Bronchial epithelial cell (primary cell): ENCODE data around the gene PKDREJ. TPM values are rescaled to one million over a fixed set of nuclear protein-coding genes. Genes with fewer than 3 reads are reported as not detected.

ENCODE experiments used
- DNase-seq: peaks from one replicate; pipeline ENCODE4 v3.0.0-alpha.2; 2010; ENCODE audit warnings: low read depth
- FAIRE-seq: peaks from 2 replicates; lab custom pipeline; 2011; peaks lifted over from hg19 to GRCh38; lab: Jason Lieb, UNC
- H3K27me3 ChIP-seq: 2 replicates; pipeline ENCODE4 v1.5.1; 2011; ENCODE audit warnings: low read length; ENCODE audit not compliant: control insufficient read depth, insufficient read depth
- H3K36me3 ChIP-seq: 2 replicates; pipeline ENCODE4 v1.5.1; 2011; ENCODE audit warnings: low read length; ENCODE audit not compliant: control insufficient read depth, insufficient read depth
- H3K4me3 ChIP-seq: 2 replicates; pipeline ENCODE4 v1.5.1; 2011; ENCODE audit warnings: mild to moderate bottlenecking, low read depth, low read length, control low read depth
- total RNA-seq: library from RNA; depleted of rRNA; stranded (reverse); fragments of >200 nt; gene quantifications from 2 replicates; pipeline ENCODE4 v1.2.1, GENCODE V29; 2014
- TF ChIP-seq, protein P1 (sequence below): IDR thresholded peaks from 2 replicates; pipeline ENCODE4 v1.5.1; 2011; ENCODE audit warnings: mild to moderate bottlenecking, moderate library complexity, low read length, control low read depth, inconsistent platforms; ENCODE audit not compliant: insufficient read depth, severe bottlenecking

The PKDREJ gene
- total RNA-seq, 1 donor from 2014 or later: not detected

GRCh38 chr22:46230262-46230901 is 32.8 kb downstream of the PKDREJ start:
- no peak for DNase-seq
- no peak for FAIRE-seq

GRCh38 chr22:46229701-46230100 is 33.4 kb downstream of the PKDREJ start:
- no peak for FAIRE-seq

More at GRCh38 chr22:46230262-46230901, 32.8 kb downstream of the PKDREJ start:
- Histone ChIP-seq H3K4me3 (no peak overlapping the region), H3K36me3 (no peaks in the 10 kb centered on the region), H3K27me3 (no peaks in the 10 kb centered on the region)
- TF ChIP-seq, protein P1, sequence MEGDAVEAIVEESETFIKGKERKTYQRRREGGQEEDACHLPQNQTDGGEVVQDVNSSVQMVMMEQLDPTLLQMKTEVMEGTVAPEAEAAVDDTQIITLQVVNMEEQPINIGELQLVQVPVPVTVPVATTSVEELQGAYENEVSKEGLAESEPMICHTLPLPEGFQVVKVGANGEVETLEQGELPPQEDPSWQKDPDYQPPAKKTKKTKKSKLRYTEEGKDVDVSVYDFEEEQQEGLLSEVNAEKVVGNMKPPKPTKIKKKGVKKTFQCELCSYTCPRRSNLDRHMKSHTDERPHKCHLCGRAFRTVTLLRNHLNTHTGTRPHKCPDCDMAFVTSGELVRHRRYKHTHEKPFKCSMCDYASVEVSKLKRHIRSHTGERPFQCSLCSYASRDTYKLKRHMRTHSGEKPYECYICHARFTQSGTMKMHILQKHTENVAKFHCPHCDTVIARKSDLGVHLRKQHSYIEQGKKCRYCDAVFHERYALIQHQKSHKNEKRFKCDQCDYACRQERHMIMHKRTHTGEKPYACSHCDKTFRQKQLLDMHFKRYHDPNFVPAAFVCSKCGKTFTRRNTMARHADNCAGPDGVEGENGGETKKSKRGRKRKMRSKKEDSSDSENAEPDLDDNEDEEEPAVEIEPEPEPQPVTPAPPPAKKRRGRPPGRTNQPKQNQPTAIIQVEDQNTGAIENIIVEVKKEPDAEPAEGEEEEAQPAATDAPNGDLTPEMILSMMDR: no peak

DNA sequence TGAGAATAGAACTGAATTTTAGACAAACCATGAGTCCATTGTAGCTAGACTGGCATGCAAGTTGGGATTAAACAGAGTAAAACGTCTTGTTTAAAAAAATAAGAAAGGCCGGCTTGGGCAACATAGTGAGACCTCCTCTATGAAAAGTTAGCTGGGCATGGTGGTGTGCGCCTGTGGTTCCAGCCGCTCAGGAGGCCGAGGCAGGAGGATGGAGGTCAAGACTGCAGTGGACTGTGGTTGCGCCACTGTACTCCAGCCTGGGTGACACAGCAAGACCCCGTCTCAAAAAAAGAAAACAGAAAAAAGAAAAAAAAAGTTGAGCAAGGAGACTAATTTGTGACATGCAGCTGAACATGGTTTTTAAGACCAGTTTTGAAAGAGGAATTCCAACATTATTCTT is 36.6 kb downstream of the PKDREJ start:
- no peak overlapping the region for H3K4me3 ChIP-seq
- no peaks in the 10 kb centered on the region for H3K27me3 ChIP-seq
- FAIRE-seq (no peak), DNase-seq (no peak)
- H3K36me3 ChIP-seq: no peaks in the 10 kb centered on the region
- TF ChIP-seq, protein P1: no peak

More at GRCh38 chr22:46229701-46230100, 33.4 kb downstream of the PKDREJ start:
- Histone ChIP-seq H3K27me3 (no peaks in the 10 kb centered on the region), H3K36me3 (no peaks in the 10 kb centered on the region), H3K4me3 (no peak overlapping the region)
- DNase-seq: no peak
- TF ChIP-seq, protein P1: no peak

DNA sequence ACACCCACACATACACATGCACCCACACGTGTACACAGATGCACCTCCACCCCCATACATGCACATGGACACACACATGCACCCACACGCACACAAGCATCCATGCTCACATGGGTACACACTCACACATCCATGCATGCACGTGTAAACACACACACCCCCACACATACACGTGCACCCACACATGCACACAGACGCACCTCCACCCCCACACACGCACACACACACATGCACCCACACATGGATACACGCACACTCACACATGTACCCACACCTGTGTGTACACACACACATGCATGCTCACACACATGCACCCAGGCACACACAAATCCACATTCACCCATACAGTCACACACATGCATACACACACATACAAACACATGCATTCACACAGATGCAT is 37.5 kb downstream of the PKDREJ start:
- TF ChIP-seq, protein P1: no peak
- no peaks in the 10 kb centered on the region for H3K27me3 ChIP-seq
- DNase-seq: no peak
- peak; percentile 97 for FAIRE-seq
- H3K4me3 ChIP-seq: no peak overlapping the region
- no peaks in the 10 kb centered on the region for H3K36me3 ChIP-seq

DNA sequence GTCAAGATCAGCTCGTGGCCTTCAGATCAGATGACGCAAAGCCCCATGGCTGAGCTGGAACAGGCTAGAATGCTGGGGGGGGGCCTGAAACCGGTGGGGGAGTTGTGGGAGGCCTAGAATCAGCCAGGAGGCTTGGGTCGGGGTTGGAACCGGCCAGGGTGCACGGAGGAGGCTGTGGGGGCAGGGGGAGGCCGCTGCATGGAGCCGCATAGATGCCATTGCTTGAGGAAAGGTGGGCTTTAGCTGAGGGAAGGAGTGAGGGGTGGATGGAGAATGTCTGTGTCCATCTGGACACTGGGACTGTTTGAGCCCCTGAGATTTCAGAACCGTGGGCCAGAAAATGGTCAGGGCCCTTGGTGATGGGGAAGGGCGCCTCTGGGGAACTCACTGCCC is 38.2 kb downstream of the PKDREJ start:
- TF ChIP-seq, protein P1: no peak
- Histone ChIP-seq H3K4me3 (no peak overlapping the region), H3K36me3 (no peaks in the 10 kb centered on the region), H3K27me3 (no peaks in the 10 kb centered on the region)
- FAIRE-seq: no peak
- DNase-seq: no peak
